Kidney (tissue), 14 donors: ENCODE data around the gene FBXW9. TPM values are rescaled to one million over a fixed set of nuclear protein-coding genes. Genes with fewer than 3 reads are reported as not detected.

Experiments
- DNase-seq, 5 donors: peaks; one replicate each; pipeline ENCODE4 v3.0.0-alpha.2; 2013 to 2020
- FAIRE-seq: peaks from 2 replicates; lab custom pipeline; 2012; peaks lifted over from hg19 to GRCh38; lab: Jason Lieb, UNC
- H3K27ac ChIP-seq, 2 donors: one replicate each; pipeline ENCODE4 v1.7.0; 2013; ENCODE audit warnings: low read depth in 2 of 2, low read length in 2 of 2, inconsistent platforms in 1 of 2
- H3K27me3 ChIP-seq: one replicate; pipeline ENCODE4 v1.7.1; 2013; ENCODE audit warnings: low read length, inconsistent platforms; ENCODE audit not compliant: control insufficient read depth, insufficient read depth
- H3K36me3 ChIP-seq, 3 donors: one replicate each; pipeline versions ENCODE4 v1.7.0 to v1.7.1; 2013; ENCODE audit warnings: low read length in 3 of 3, control low read depth in 1 of 3, inconsistent platforms in 1 of 3; ENCODE audit not compliant: insufficient read depth in 3 of 3, control insufficient read depth in 2 of 3
- H3K4me1 ChIP-seq, 3 donors: one replicate each; pipeline versions ENCODE4 v1.7.0 to v1.7.1; 2013; ENCODE audit warnings: low read length in 3 of 3, inconsistent platforms in 1 of 3, low read depth in 1 of 3; ENCODE audit not compliant: control insufficient read depth in 2 of 3, insufficient read depth in 2 of 3
- H3K4me3 ChIP-seq, 3 donors: one replicate each; pipeline versions ENCODE4 v1.7.0 to v1.8.1; 2013; ENCODE audit warnings: low read length in 3 of 3, control low read depth in 1 of 3, inconsistent platforms in 1 of 3
- H3K9ac ChIP-seq, 3 donors: one replicate each; pipeline versions ENCODE4 v1.7.0 to v1.7.1; 2013; ENCODE audit warnings: low read length in 3 of 3, control low read depth in 1 of 3, inconsistent platforms in 1 of 3
- H3K9me3 ChIP-seq, 3 donors: one replicate each; pipeline versions ENCODE4 v1.7.0 to v1.7.1; 2013; ENCODE audit warnings: low read length in 3 of 3, control low read depth in 1 of 3, inconsistent platforms in 1 of 3; ENCODE audit not compliant: control insufficient read depth in 2 of 3, insufficient read depth in 1 of 3
- intact Hi-C: fragments of 100-400 bp; cut with DNase I; formaldehyde crosslinking; loops from one replicate; pipeline ENCODE4 v1.11.1; 2022
- polyA plus RNA-seq: library from polyadenylated mRNA; stranded (reverse); fragments of 350-450 nt; fragmentation: Illumina TruSeq; extraction: RNeasy Lipid Tissue Mini Kit (QIAGEN cat#74804); gene quantifications from one replicate; pipeline ENCODE4 v1.2.3, GENCODE V29; 2014; ENCODE audit warnings: low read depth, low replicate concordance; ENCODE audit not compliant: insufficient read depth
- total RNA-seq: library from RNA; stranded (reverse); fragmentation: NEBNext Ultra II Directional; extraction: Animal tissue kit (Norgen Biotek cat#: 25700); gene quantifications from one replicate; pipeline ENCODE4 v1.2.1, GENCODE V29; 2021
- TF ChIP-seq, protein P1 (sequence below): IDR thresholded peaks from 3 replicates; pipeline ENCODE4 v1.5.1; 2012; ENCODE audit warnings: mild to moderate bottlenecking, moderate library complexity, borderline replicate concordance; ENCODE audit not compliant: insufficient read depth; ENCODE audit errors: extremely low read depth
- donor health status: control.
- donor health status: control.
- donor health status: control.
- donor health status: control.
- donor health status: control.
- donor health status: DM: yes; HTN: yes; CAD: no.
- donor health status: Normal renal cell carcinoma (clear cell type).

Gene FBXW9
- total and polyA plus RNA-seq, 2 donors from 2014 or later: 11.4 to 14.9 TPM

DNA sequence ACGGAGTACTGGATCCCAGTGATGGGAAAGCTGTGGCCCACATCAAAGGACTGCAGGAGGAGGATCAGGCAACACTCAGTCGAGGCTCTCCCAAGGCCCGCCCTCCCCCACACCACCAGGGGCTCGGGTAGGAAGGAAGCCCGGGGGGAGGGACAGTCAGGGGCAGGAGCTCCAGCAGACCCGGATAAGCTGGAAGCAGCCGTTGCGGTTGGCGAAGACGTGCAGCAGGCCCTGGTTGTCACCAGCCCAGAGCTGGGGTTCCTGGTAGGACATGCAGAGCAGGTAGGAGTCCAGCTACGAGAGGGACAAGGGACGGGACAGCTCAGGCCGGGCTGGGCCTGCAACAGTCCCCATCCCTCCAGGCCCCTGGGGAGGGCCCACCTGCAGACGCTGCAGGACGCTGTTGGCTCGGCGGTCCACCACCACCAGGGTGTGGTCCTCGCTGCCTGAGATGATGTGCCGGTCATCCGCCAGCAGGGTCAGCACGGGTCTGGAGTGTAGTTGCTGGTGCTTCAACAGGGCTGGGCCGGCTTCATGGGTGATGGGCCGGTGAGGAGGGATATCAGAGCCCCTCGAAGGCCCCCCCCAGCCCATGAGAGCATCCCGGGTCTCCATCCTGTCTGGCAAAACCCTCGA, 6.7 kb downstream of the FBXW9 start:
- H3K27ac ChIP-seq: no peak overlapping the region
- H3K9ac ChIP-seq: no peak overlapping the region
- H3K4me1 ChIP-seq: no peaks in the 10 kb centered on the region
- peaks cover 0 to 3% (median 0%) of the 10 kb centered on the region in 3 donors for H3K36me3 ChIP-seq
- FAIRE-seq: no peak
- no peak for DNase-seq
- no peak overlapping the region for H3K4me3 ChIP-seq
- no peaks in the 10 kb centered on the region for H3K9me3 ChIP-seq
- TF ChIP-seq, protein P1, sequence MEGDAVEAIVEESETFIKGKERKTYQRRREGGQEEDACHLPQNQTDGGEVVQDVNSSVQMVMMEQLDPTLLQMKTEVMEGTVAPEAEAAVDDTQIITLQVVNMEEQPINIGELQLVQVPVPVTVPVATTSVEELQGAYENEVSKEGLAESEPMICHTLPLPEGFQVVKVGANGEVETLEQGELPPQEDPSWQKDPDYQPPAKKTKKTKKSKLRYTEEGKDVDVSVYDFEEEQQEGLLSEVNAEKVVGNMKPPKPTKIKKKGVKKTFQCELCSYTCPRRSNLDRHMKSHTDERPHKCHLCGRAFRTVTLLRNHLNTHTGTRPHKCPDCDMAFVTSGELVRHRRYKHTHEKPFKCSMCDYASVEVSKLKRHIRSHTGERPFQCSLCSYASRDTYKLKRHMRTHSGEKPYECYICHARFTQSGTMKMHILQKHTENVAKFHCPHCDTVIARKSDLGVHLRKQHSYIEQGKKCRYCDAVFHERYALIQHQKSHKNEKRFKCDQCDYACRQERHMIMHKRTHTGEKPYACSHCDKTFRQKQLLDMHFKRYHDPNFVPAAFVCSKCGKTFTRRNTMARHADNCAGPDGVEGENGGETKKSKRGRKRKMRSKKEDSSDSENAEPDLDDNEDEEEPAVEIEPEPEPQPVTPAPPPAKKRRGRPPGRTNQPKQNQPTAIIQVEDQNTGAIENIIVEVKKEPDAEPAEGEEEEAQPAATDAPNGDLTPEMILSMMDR: no peak
- no peaks in the 10 kb centered on the region for H3K27me3 ChIP-seq
- intact Hi-C loops: no loop called here

- DNase-seq (no peak), FAIRE-seq (no peak)
- Histone ChIP-seq H3K9ac (no peak overlapping the region), H3K27me3 (no peaks in the 10 kb centered on the region), H3K27ac (no peak overlapping the region), H3K4me3 (no peak overlapping the region), H3K36me3 (peaks cover 0 to 3% (median 0%) of the 10 kb centered on the region in 3 donors), H3K4me1 (no peaks in the 10 kb centered on the region), H3K9me3 (no peaks in the 10 kb centered on the region)
- intact Hi-C loops: no loop called here
- TF ChIP-seq, protein P1: no peak
These were observed 7.4 kb downstream of the FBXW9 start for GRCh38 chr19:12689012-12689411.

DNA sequence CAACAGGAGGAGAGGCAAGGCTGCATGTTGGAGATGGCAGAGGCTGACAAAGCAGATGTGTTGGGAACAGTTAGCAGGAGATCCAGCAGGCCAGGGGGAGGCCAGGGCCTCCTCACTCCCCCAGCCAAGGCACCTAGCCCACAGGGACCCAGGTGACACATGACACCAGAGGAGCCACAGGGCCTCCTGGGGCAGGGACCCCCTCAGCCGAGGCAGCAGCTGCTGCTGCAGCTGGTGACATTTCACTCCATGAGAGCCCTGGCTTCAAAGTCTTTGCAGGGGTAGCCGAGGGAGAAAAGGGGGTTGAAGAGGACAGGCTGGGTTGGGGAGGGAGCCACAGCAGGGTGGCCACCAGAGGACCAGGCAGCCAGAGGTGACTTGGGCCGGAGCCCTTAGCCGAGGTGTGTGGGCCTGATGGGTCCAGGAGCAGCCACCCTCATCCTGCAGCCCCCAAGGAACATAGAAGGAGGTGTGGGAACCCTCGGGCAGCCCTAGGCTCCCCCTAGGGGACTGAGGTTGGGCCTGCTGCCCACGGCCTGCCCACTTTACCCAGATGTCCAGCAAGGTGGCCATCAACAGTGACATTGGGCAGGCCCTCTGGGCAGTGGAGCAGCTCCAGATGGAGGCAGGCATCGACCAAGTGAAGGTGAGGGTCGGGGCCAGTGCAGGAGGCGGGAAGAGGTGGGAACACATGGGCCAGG, 8.8 kb downstream of the FBXW9 start, which contains the start of gene GNG14:
TSS of gene GNG14 (plus strand) at position 503 of the 701 bp plus-strand sequence. CDS start at position 554, 51 bp downstream.
- no peak for FAIRE-seq
- no peak within 1 kb of the TSS for H3K9ac ChIP-seq
- DNase-seq: no peak
- intact Hi-C loops: no loop called here
- H3K27me3 ChIP-seq: no peaks in the 10 kb centered on the region
- no peaks in the 10 kb centered on the region for H3K9me3 ChIP-seq
- TF ChIP-seq, protein P1: no peak
- H3K4me3 ChIP-seq: no peak within 1 kb of the TSS
- H3K4me1 ChIP-seq: no peaks in the 10 kb centered on the region
- peaks cover 0 to under 1% (median 0%) of the 10 kb centered on the region in 3 donors for H3K36me3 ChIP-seq
- H3K27ac ChIP-seq: no peak within 1 kb of the TSS
